ENCODE measurements around the gene TLE6.
A peak's percentile ranks its signal among the peaks of the same experiment; 100 is the strongest.
"Not testable (repeated sequence)": the region's sequence is repeated elsewhere in the genome, so short reads cannot be mapped to it uniquely, and the experiment has no call there.

The TLE6 gene

DNA sequence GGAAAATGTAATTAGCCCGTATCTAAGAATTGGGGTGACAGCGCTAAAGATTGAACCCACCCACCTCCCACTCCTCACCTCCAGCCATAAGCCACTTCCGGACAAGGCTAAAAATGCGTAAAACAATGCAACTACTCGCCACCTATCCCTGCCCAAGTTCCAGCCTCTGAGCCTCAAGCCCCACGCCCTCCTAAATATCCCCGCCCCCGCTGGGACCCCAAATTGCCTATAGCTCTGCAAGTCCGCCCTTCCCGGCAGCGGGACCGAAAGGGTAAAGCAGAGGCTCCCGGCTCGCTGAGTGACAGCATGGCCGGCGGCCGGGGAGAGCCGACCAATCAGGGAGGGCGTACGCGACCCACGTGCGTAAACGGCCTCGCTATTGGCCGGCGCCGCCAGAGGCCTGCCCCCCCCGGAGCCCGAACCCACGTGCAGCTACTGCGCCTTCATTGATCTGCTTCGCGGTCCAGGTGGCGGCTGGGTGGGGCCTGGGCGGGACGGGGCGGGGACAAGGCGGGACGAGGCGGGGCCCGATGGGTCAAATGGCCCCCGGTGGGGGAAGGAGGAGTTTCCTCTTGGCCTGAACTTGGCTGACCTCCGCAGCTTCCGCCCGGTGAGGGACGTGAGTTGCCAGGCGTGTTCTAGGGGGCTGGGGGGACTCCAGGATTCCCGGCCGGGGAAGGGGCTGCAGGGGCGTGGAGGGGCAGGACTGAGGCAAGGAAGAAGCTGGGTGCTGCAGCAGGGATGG, at the start of gene TLE6:
TSS of gene TLE6 (plus strand) at position 564 of the 745 bp plus-strand sequence. CDS start 670 bp downstream, outside the sequence.
- H3K27me3 ChIP-seq (ENCODE audit: insufficient read depth, poor library complexity, severe bottlenecking): no peaks in the 10 kb centered on the region
- peaks cover 3% of the 10 kb centered on the region for H3K4me1 ChIP-seq (ENCODE audit: insufficient read depth, poor library complexity, severe bottlenecking)

DNA sequence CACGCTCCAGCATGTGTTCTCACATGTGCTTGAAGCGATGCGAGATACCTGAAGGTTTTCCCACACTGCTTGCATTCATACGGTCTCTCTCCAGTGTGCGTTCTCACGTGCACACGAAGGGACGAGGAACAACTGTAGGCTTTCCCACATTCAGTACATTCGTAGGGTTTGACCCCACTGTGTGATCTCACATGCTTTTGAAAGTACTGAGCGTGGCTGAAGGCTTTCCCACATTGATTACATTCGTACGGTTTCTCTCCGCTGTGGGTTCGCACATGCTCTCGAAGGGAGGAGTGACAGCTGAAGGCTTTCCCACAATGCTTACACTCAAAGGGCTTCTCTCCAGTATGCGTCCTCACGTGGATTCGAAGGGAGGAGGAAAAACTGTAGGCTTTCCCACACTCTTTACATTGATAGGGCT, 43.9 kb upstream of the TLE6 start:
- no peak overlapping the region for H3K4me3 ChIP-seq (ENCODE audit: severe bottlenecking)
- peaks cover 39% of the 10 kb centered on the region for H3K36me3 ChIP-seq (ENCODE audit: low read depth)
- DNase-seq (ENCODE audit: low spot score): no peak
- peaks cover 13% of the 10 kb centered on the region for H3K9me3 ChIP-seq (ENCODE audit: severe bottlenecking)
- no peak overlapping the region for H3K27ac ChIP-seq (ENCODE audit: poor library complexity, severe bottlenecking)
- no peak for ATAC-seq (ENCODE audit: low read depth)
- TF ChIP-seq, protein P1, sequence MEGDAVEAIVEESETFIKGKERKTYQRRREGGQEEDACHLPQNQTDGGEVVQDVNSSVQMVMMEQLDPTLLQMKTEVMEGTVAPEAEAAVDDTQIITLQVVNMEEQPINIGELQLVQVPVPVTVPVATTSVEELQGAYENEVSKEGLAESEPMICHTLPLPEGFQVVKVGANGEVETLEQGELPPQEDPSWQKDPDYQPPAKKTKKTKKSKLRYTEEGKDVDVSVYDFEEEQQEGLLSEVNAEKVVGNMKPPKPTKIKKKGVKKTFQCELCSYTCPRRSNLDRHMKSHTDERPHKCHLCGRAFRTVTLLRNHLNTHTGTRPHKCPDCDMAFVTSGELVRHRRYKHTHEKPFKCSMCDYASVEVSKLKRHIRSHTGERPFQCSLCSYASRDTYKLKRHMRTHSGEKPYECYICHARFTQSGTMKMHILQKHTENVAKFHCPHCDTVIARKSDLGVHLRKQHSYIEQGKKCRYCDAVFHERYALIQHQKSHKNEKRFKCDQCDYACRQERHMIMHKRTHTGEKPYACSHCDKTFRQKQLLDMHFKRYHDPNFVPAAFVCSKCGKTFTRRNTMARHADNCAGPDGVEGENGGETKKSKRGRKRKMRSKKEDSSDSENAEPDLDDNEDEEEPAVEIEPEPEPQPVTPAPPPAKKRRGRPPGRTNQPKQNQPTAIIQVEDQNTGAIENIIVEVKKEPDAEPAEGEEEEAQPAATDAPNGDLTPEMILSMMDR (IDR thresholded peaks at IDR 0.05; ENCODE audit: poor library complexity, severe bottlenecking): no peak
- no peaks in the 10 kb centered on the region for H3K4me1 ChIP-seq (ENCODE audit: insufficient read depth, poor library complexity, severe bottlenecking)
- H3K27me3 ChIP-seq (ENCODE audit: insufficient read depth, poor library complexity, severe bottlenecking): no peaks in the 10 kb centered on the region

More for the DNA sequence above, at the start of gene TLE6:
- peak within 1 kb of the TSS; percentile 33 for H3K4me3 ChIP-seq (ENCODE audit: severe bottlenecking)
- TF ChIP-seq, protein P1 (IDR thresholded peaks at IDR 0.05; ENCODE audit: poor library complexity, severe bottlenecking): no peak
- H3K27ac ChIP-seq (ENCODE audit: poor library complexity, severe bottlenecking): peak within 1 kb of the TSS; percentile 12
- peak; percentile 96 for DNase-seq (ENCODE audit: low spot score)
- H3K9me3 ChIP-seq (ENCODE audit: severe bottlenecking): no peaks in the 10 kb centered on the region
- no peaks in the 10 kb centered on the region for H3K36me3 ChIP-seq (ENCODE audit: low read depth)
- ATAC-seq (ENCODE audit: low read depth): peak; percentile 98

DNA sequence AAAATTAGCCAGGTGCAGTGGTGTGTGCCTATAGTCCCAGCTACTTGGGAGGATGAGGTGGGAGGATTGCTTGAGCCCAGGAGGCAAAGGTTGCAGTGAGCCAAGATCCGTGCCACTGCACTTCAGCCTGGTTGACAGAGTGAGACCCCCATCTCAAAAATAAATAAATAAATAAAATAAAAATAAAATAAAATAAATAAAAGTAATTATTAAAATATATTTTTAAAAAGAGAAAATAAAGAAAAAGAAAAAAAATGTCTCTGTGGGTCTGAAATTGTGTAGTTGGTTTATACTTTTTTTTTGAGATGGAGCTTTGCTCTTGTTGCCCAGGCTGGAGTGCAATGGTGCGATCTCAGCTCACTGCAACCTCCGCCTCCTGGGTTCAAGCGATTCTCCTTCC, 41.5 kb upstream of the TLE6 start:
- H3K27me3 ChIP-seq (ENCODE audit: insufficient read depth, poor library complexity, severe bottlenecking); H3K4me3 ChIP-seq (ENCODE audit: severe bottlenecking); H3K4me1 ChIP-seq (ENCODE audit: insufficient read depth, poor library complexity, severe bottlenecking); H3K27ac ChIP-seq (ENCODE audit: poor library complexity, severe bottlenecking); ATAC-seq (ENCODE audit: low read depth); DNase-seq (ENCODE audit: low spot score): not testable (repeated sequence)
- H3K9me3 ChIP-seq (ENCODE audit: severe bottlenecking): peaks cover 13% of the 10 kb centered on the region
- peaks cover 39% of the 10 kb centered on the region for H3K36me3 ChIP-seq (ENCODE audit: low read depth)

DNA sequence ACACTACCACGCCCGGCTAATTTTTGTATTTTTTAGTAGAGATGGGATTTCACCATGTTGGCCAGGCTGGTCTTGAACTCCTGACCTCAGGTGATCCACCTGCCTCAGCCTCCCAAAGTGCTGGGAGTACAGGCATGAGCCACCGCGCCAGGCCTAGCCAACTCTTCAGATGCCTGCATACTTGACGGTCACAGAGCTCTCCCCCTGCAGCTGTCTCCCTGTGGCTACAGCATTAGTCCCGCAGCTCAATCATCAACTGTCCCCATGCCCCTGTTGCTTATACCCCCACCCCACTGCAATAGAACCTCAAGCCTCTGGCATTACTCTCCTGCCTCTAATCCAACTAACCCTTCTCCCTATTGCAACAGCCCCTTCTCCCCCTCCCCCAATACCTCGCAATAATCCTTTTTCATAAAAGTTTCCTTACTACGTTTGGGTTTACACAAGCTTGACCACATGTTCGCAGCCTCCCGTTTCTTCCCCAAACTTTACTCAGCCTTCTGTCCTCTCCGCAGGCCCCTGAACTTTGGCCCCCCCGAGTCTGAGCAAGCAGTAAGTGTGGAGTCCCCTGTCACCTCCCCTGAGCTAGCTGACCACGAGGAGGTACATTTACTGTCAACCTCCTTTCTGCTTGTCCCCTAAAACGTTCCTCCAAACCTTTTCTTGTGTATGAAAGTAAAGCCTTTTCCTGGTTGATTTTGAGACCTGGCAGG, 34.3 kb upstream of the TLE6 start:
- Histone ChIP-seq H3K9me3 (ENCODE audit: severe bottlenecking) (no peaks in the 10 kb centered on the region), H3K4me1 (ENCODE audit: insufficient read depth, poor library complexity, severe bottlenecking) (no peaks in the 10 kb centered on the region), H3K27me3 (ENCODE audit: insufficient read depth, poor library complexity, severe bottlenecking) (no peaks in the 10 kb centered on the region), H3K27ac (ENCODE audit: poor library complexity, severe bottlenecking) (no peak overlapping the region), H3K36me3 (ENCODE audit: low read depth) (peaks cover under 1% of the 10 kb centered on the region; the same call in 1 of the 2 replicates), H3K4me3 (ENCODE audit: severe bottlenecking) (no peak overlapping the region)
- TF ChIP-seq, protein P1 (IDR thresholded peaks at IDR 0.05; ENCODE audit: poor library complexity, severe bottlenecking): no peak
- ATAC-seq (ENCODE audit: low read depth) (no peak), DNase-seq (ENCODE audit: low spot score) (no peak)

DNA sequence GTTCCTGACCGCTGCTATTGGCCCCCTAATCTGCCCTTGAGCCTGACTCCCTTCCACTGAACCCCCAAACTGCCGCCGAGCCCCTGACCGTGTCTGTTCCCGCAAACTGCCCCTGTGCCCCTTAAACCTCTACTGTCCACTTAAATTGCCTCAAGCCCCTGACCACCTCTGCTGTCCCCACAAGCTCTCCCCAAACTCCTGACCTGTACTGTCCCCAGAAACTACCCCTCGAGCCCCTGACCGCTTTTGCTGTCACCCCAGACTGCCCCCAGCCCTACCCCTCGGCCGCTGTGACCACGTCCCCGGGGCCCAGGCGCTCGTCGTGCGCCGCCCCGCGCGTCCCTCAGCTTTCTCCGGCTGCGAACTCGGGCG, 33.0 kb upstream of the TLE6 start:
- TF ChIP-seq, protein P1 (IDR thresholded peaks at IDR 0.05; ENCODE audit: poor library complexity, severe bottlenecking): no peak
- no peaks in the 10 kb centered on the region for H3K9me3 ChIP-seq (ENCODE audit: severe bottlenecking)
- no peak for DNase-seq (ENCODE audit: low spot score)
- H3K4me3 ChIP-seq (ENCODE audit: severe bottlenecking): peak overlapping the region; percentile 86
- no peaks in the 10 kb centered on the region for H3K36me3 ChIP-seq (ENCODE audit: low read depth)
- ATAC-seq (ENCODE audit: low read depth): no peak
- no peaks in the 10 kb centered on the region for H3K4me1 ChIP-seq (ENCODE audit: insufficient read depth, poor library complexity, severe bottlenecking)
- H3K27ac ChIP-seq (ENCODE audit: poor library complexity, severe bottlenecking): no peak overlapping the region
- no peaks in the 10 kb centered on the region for H3K27me3 ChIP-seq (ENCODE audit: insufficient read depth, poor library complexity, severe bottlenecking)
